Measurements from ENCODE around the gene NDEL1.

Gene NDEL1

GRCh38 chr17:8462564-8462963, 26.9 kb downstream of the NDEL1 start:
- DNase-seq: no peak

GRCh38 chr17:8463099-8463498, 27.4 kb downstream of the NDEL1 start:
- DNase-seq: no peak

- DNase-seq: no peak
Observed at GRCh38 chr17:8464941-8465340, 29.3 kb downstream of the NDEL1 start.

- DNase-seq: no peak
Observed at GRCh38 chr17:8465356-8465755, 29.7 kb downstream of the NDEL1 start.

GRCh38 chr17:8465759-8466158, 30.1 kb downstream of the NDEL1 start:
- no peak for DNase-seq

- DNase-seq: no peak
Observed at GRCh38 chr17:8466456-8466855, 30.8 kb downstream of the NDEL1 start.

- DNase-seq: no peak
Observed at GRCh38 chr17:8466873-8467272, 31.2 kb downstream of the NDEL1 start.

GRCh38 chr17:8467527-8467926, 31.8 kb downstream of the NDEL1 start:
- no peak for DNase-seq

- DNase-seq: no peak
Observed at GRCh38 chr17:8468127-8468526, 32.4 kb downstream of the NDEL1 start.

- DNase-seq: no peak
Observed at GRCh38 chr17:8468980-8469379, 33.3 kb downstream of the NDEL1 start.

GRCh38 chr17:8469964-8470363, 34.3 kb downstream of the NDEL1 start:
- DNase-seq: no peak

GRCh38 chr17:8470447-8471047, 34.9 kb downstream of the NDEL1 start:
- peak; percentile 46 for DNase-seq

GRCh38 chr17:8472663-8473062, 37.0 kb downstream of the NDEL1 start:
- no peak for DNase-seq

- DNase-seq: no peak
Observed at GRCh38 chr17:8473451-8474192, 37.9 kb downstream of the NDEL1 start.

GRCh38 chr17:8474826-8475225, 39.1 kb downstream of the NDEL1 start:
- no peak for DNase-seq

GRCh38 chr17:8475227-8475626, 39.5 kb downstream of the NDEL1 start:
- DNase-seq: no peak

- DNase-seq: no peak
Observed at GRCh38 chr17:8475781-8476180, 40.1 kb downstream of the NDEL1 start.

GRCh38 chr17:8476741-8477140, 41.1 kb downstream of the NDEL1 start:
- no peak for DNase-seq

GRCh38 chr17:8477171-8477570, 41.5 kb downstream of the NDEL1 start:
- no peak for DNase-seq

- no peak for DNase-seq
Observed at GRCh38 chr17:8477715-8478441, 42.2 kb downstream of the NDEL1 start.

- DNase-seq: no peak
Observed at GRCh38 chr17:8479431-8479947, 43.8 kb downstream of the NDEL1 start.

GRCh38 chr17:8480011-8480976, 44.6 kb downstream of the NDEL1 start:
- DNase-seq: no peak

GRCh38 chr17:8481089-8481488, 45.4 kb downstream of the NDEL1 start:
- peak; percentile 57 for DNase-seq
